ENCODE measurements around the gene TCERG1L.
"Not testable (repeated sequence)": the region's sequence is repeated elsewhere in the genome, so short reads cannot be mapped to it uniquely, and the experiment has no call there.

Gene TCERG1L

GRCh38 chr10:131082991-131083481 is 228.5 kb downstream of the TCERG1L start:
- Histone ChIP-seq H3K9me3 (ENCODE audit: severe bottlenecking) (no peaks in the 10 kb centered on the region), H3K4me3 (ENCODE audit: low read depth, low read length) (no peak overlapping the region), H3K27me3 (ENCODE audit: insufficient read depth, low read depth, severe bottlenecking) (no peaks in the 10 kb centered on the region), H3K36me3 (no peaks in the 10 kb centered on the region), H3K27ac (no peak overlapping the region)
- no peak for DNase-seq
- TF ChIP-seq CTCF (IDR thresholded peaks at IDR 0.05; ENCODE audit: low read depth, low read length), result no peak

- Histone ChIP-seq H3K27me3 (ENCODE audit: insufficient read depth, low read depth, severe bottlenecking) (no peaks in the 10 kb centered on the region), H3K27ac (no peak overlapping the region), H3K9me3 (ENCODE audit: severe bottlenecking) (no peaks in the 10 kb centered on the region), H3K4me3 (ENCODE audit: low read depth, low read length) (no peak overlapping the region), H3K36me3 (no peaks in the 10 kb centered on the region)
- no peak for DNase-seq
- TF ChIP-seq CTCF (IDR thresholded peaks at IDR 0.05; ENCODE audit: low read depth, low read length), result no peak
Measured at GRCh38 chr10:131082201-131082850, 229.2 kb downstream of the TCERG1L start.

GRCh38 chr10:131081786-131082185 is 229.7 kb downstream of the TCERG1L start:
- H3K27me3 ChIP-seq (ENCODE audit: insufficient read depth, low read depth, severe bottlenecking), result no peaks in the 10 kb centered on the region
- no peak for TF ChIP-seq CTCF (IDR thresholded peaks at IDR 0.05; ENCODE audit: low read depth, low read length)
- no peaks in the 10 kb centered on the region for H3K9me3 ChIP-seq (ENCODE audit: severe bottlenecking)
- H3K36me3 ChIP-seq, result no peaks in the 10 kb centered on the region
- no peak overlapping the region for H3K27ac ChIP-seq
- H3K4me3 ChIP-seq (ENCODE audit: low read depth, low read length), result no peak overlapping the region
- DNase-seq, result no peak

- Histone ChIP-seq H3K36me3 (no peaks in the 10 kb centered on the region), H3K4me3 (ENCODE audit: low read depth, low read length) (no peak overlapping the region), H3K27me3 (ENCODE audit: insufficient read depth, low read depth, severe bottlenecking) (no peaks in the 10 kb centered on the region), H3K9me3 (ENCODE audit: severe bottlenecking) (no peaks in the 10 kb centered on the region), H3K27ac (no peak overlapping the region)
- DNase-seq, result no peak
- no peak for TF ChIP-seq CTCF (IDR thresholded peaks at IDR 0.05; ENCODE audit: low read depth, low read length)
Measured at GRCh38 chr10:131081376-131081775, 230.1 kb downstream of the TCERG1L start.

- H3K27ac ChIP-seq, result no peak overlapping the region
- no peaks in the 10 kb centered on the region for H3K27me3 ChIP-seq (ENCODE audit: insufficient read depth, low read depth, severe bottlenecking)
- no peaks in the 10 kb centered on the region for H3K9me3 ChIP-seq (ENCODE audit: severe bottlenecking)
- H3K4me3 ChIP-seq (ENCODE audit: low read depth, low read length), result no peak overlapping the region
- no peak for DNase-seq
- TF ChIP-seq CTCF (IDR thresholded peaks at IDR 0.05; ENCODE audit: low read depth, low read length), result no peak
- no peaks in the 10 kb centered on the region for H3K36me3 ChIP-seq
Measured at GRCh38 chr10:131080571-131080970, 230.9 kb downstream of the TCERG1L start.

- Histone ChIP-seq H3K9me3 (ENCODE audit: severe bottlenecking) (no peaks in the 10 kb centered on the region), H3K27ac (no peak overlapping the region), H3K4me3 (ENCODE audit: low read depth, low read length) (no peak overlapping the region), H3K36me3 (no peaks in the 10 kb centered on the region), H3K27me3 (ENCODE audit: insufficient read depth, low read depth, severe bottlenecking) (no peaks in the 10 kb centered on the region)
- no peak for DNase-seq
- no peak for TF ChIP-seq CTCF (IDR thresholded peaks at IDR 0.05; ENCODE audit: low read depth, low read length)
Measured at GRCh38 chr10:131079314-131079713, 232.2 kb downstream of the TCERG1L start.

- not testable (repeated sequence) for H3K36me3 ChIP-seq; H3K4me3 ChIP-seq (ENCODE audit: low read depth, low read length); H3K27me3 ChIP-seq (ENCODE audit: insufficient read depth, low read depth, severe bottlenecking); H3K9me3 ChIP-seq (ENCODE audit: severe bottlenecking); H3K27ac ChIP-seq; DNase-seq
Measured at GRCh38 chr10:131078882-131079280, 232.6 kb downstream of the TCERG1L start.

Data from WERI-Rb-1 (cell line).